Skeletal muscle cell (primary cell): ENCODE data around the gene SH3BP5L.

Source experiments
- DNase-seq: peaks from one replicate; pipeline ENCODE4 v3.0.0-alpha.2; 2010; ENCODE audit warnings: low read depth
- H3K4me3 ChIP-seq: 2 replicates; pipeline ENCODE4 v1.5.1; 2011; ENCODE audit warnings: low read depth, mild to moderate bottlenecking, control low read depth, low read length, moderate library complexity

Gene SH3BP5L

DNA sequence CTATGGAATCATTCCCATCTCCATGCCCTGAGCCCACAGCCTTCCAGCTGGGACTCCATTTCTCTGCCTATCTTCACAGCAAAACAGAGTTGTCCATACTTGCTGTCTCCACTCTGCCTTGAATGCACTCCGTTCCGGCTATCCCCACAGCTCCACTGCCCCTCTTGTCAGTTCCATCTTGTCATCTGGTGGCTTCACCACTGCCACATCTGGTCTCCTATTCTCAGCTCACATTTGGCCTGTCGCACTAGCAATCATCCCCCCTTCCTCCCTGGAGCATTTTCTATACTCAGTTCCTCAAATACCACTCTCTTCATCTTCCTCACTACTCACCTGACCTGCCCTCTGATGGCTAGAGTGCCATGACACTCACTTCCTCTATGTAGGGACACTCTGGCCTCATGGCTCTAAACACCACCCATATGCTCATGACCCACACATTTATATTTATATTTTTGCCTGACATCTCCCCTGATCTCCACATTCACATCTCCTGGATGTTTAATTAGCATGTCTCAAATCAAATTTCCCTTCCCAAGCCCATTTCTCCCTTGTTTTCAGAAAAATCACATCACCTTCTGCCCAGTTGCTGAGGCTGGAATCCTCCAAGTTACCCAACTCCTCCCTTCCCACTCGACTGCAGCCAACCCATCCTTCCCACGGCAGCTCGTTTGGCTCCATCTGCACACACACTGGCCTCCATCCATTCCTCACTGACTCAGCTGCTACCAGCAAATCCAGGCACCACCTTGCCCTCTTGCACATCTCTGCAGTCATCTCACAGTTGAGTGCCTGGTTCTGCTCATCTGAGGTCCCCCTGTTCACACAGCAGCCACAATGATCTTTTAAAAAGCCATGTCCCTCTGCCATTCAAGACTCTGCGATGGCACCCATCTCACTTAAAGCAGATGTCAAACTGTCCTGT is 27.0 kb upstream of the SH3BP5L start:
- peak; percentile 30 for DNase-seq
- H3K4me3 ChIP-seq, result no peak overlapping the region

DNA sequence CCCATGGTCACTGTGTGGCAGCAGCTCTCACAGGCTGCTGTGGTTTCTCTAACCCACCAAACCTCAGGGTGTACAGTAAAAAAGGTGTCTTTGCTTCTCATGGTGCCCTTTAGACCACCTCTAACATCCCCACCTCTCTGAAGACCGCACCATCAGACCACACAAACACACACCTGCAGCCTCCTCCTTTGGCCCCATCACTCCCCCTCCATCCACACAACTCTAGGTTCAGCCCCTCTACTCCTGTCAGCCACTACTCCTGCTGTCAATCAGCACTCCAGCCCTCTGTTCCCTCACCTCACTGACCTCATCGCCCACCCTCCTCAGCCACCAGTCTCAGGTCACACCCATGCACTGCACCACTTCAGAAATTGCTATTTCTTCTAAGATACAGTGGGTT is 25.7 kb upstream of the SH3BP5L start:
- no peak overlapping the region for H3K4me3 ChIP-seq
- DNase-seq, result no peak

DNA sequence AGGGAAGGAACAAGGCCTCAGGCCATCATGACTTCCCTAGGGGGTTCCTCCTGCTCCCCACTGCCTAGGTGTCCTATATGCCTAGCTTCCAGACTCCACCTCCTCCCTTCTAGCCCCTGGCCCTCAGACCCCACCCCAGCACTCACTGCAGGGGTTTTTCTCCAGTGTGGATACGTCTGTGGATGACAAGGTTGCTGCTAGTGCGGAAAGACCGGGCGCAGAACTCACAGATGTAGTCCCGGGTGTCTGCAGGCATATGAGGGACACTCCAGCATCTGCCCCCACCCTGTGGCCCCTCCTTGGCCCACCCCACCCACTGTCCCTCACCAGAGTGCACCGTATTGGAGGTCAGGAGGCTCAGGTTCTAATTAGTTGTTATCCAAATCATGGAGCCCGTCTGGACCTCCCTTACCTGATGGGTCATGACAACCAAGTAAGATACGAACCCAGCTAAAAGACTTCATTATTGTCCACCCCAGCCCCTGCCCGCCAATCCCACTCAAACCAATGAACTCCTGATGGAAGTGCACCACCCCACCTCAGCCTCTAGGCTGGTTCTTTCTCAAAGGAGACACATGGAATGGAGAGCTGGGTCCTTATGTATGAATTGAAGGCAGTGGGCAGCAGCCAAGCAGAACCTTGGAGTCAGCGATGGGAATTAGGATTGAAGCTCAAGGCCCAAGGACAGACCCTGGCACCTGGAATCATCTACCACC is 25.0 kb upstream of the SH3BP5L start:
- no peak overlapping the region for H3K4me3 ChIP-seq
- no peak for DNase-seq

DNA sequence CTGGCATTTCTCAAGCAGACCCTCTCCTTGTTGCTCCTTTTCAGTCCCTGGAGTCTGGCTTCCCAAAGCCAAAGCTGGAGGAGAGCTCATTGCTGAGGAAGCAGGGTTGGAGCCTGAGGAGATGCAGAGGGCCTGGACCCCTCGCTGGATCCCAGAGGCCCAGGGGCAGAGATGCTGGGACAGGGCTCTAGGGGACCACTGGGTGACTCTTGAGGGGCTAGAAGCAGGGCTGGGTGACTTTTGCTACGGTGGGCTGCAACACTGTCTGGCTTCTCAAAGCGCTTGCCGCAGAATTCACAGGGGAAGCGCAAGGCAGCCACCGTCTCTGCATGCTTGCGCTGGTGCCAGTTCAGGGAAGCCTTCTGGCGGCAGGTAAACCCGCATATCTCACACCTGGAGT is 24.4 kb upstream of the SH3BP5L start:
- no peak for DNase-seq

DNA sequence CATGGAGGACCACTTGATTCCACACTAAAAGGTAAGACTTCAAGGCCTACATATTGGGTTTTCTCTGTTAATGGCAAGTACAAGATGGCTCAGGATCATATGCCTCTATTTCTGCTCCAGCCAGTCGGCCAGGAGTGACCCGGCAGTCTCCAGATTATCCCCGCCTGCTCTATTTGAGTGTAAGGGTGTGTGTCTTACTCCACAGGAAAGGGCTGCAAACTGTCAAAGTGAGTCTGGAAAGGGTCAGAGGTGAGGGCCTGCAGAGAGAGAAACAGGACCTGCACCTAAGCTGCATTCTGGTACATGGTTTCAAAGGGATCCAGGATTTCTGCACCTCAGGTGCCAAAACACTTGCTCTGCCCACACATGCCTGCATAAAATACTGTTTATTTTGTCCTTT is 23.9 kb upstream of the SH3BP5L start:
- no peak for DNase-seq
- H3K4me3 ChIP-seq, result no peak overlapping the region

More for the DNA sequence above, 24.4 kb upstream of the SH3BP5L start:
- H3K4me3 ChIP-seq, result no peak overlapping the region

DNA sequence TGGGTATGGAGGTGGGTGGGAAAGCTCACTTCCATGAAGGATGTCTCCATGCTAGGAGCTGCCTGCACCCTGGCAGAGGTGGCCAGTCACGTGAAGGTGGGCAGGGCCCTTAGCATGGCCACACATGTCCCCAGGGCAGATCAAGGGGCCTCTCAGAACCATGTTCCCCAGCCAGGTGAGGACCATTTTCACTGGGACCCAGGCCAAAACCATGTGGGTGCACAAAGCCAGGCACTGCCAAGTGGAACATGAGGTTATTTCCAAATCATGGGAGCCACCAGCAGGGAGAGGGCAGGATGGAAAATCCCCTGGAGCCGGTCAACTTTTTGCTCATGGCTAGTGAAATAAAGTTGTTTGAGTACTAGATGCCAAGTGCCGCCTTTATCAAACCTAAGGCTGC is 23.4 kb upstream of the SH3BP5L start:
- DNase-seq, result no peak
- no peak overlapping the region for H3K4me3 ChIP-seq

DNA sequence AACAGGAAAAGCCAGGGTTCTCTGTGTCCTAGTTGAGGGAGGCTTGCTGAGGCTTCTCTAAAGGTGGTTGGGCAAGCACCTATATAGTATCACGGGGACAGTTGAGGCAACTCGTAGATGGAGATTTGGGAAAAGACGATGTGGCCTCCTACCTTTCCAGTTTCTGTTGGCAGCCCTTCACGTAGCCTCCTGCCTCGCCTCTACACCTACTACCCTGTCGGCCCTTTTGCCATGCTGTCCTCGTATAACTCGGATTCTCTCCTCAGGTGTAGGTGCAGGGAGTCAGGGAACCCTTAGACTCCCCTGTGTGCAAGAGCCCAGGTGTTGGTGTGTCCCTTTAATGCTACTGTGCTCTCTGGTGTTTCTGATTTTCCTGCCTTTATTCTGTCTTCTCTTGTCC is 22.9 kb upstream of the SH3BP5L start:
- H3K4me3 ChIP-seq, result no peak overlapping the region
- DNase-seq, result no peak

DNA sequence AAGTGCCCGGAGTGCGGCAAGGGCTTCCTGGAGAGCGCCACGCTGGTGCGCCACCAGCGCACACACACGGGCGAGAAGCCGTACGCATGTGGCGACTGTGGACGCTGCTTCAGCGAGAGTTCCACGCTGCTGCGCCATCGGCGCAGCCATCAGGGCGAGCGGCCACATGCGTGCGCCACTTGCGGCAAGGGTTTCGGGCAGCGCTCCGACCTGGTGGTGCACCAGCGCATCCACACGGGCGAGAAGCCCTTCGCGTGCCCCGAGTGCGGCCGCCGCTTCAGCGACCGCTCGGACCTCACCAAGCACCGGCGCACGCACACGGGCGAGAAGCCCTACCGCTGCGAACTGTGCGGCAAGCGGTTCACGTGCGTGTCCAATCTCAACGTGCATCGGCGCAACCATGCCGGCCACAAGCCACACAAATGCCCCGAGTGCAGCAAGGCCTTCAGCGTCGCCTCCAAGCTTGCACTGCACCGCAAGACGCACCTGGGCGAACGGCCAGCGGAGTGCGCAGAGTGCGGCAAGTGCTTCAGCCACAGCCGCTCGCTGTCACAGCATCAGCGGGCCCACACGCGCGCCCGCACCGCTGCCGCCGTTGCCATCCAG is 22.3 kb upstream of the SH3BP5L start:
- DNase-seq, result no peak
- H3K4me3 ChIP-seq, result no peak overlapping the region

DNA sequence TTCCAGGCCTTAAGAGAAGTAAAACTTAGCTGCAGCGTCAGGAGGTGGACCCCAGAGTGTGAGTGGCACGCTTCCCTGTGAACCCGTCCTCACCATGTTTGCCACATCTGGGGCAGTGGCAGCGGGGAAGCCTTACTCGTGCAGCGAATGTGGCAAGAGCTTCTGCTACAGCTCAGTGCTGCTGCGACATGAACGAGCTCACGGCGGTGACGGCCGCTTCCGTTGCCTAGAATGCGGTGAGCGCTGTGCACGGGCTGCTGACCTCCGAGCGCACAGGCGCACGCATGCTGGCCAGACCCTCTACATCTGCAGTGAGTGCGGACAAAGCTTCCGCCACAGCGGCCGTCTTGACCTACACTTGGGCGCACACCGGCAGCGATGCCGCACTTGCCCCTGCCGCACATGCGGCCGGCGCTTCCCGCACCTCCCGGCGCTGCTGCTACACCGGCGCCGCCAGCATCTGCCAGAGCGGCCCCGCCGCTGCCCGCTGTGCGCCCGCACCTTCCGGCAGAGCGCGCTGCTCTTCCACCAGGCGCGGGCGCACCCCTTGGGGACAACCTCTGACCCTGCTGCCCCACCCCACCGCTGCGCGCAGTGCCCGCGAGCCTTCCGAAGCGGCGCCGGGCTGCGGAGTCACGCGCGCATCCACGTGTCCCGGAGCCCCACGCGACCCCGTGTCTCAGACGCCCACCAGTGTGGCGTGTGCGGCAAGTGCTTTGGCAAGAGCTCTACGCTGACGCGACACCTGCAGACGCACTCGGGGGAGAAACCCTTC is 21.7 kb upstream of the SH3BP5L start:
- DNase-seq, result no peak
- no peak overlapping the region for H3K4me3 ChIP-seq

DNA sequence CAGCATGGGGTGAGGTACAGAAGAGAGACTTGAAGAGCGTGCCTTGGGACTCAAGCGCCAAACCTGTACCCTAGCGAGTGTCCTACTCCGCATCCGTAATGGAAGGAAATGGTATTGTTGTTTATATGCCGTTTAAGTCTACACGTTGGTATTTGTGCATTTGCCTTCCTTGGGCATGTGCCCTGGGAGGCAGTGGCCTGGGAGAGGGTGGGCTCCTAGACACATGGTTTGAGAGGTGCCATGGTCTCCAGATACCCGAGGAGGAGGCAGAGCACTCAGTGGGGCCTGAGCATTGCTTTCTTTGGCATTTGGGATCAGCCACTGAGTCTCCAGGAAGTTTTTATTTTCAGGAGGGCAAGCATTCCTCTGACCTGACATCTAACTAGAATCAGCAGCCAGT is 18.8 kb upstream of the SH3BP5L start:
- DNase-seq, result no peak
- no peak overlapping the region for H3K4me3 ChIP-seq

DNA sequence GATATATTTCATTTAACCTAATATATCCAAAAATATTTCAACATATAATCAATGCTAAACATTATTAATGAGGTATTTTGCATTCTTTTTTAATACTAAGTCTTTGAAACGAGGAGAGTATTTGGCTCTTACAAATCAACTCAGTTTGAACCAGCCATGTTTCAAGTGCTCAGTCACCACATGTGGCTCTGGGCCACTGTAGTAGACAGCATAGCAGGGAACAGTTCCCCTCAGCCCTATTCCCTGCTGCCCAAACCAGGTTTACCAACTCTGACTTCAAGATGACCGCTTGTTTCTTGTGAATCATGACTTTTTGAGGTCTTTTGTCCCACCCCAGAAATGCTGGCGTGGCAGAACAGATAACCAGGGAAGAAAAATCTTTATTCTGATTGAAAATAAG is 18.0 kb upstream of the SH3BP5L start:
- DNase-seq, result no peak
- H3K4me3 ChIP-seq, result no peak overlapping the region

DNA sequence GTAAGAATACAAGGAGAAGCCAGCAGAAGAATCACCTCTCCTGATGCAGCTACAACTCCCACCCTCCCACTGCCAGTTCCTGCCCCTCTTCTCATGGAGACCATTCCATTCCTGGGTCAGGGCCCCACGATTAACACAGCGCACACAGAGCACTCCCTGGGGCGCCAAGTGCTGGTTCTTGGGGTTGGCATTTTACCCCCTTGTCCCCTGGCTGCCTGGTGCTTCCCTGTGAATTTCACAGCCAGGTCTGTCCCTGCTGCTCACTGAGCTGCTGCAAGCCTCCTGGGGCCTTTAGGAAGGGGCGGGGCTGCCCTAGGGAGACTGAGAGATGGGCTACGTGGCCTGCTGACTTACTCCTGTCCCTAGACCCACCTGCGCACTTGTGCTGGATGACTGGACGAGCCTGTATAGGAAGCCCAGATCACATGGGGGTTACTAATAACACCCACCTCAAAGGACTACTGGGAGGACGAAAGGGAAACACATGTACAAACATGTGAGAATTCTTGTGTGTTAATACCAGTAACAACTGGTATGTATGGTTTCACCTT is 17.1 kb upstream of the SH3BP5L start:
- no peak for DNase-seq
- no peak overlapping the region for H3K4me3 ChIP-seq

DNA sequence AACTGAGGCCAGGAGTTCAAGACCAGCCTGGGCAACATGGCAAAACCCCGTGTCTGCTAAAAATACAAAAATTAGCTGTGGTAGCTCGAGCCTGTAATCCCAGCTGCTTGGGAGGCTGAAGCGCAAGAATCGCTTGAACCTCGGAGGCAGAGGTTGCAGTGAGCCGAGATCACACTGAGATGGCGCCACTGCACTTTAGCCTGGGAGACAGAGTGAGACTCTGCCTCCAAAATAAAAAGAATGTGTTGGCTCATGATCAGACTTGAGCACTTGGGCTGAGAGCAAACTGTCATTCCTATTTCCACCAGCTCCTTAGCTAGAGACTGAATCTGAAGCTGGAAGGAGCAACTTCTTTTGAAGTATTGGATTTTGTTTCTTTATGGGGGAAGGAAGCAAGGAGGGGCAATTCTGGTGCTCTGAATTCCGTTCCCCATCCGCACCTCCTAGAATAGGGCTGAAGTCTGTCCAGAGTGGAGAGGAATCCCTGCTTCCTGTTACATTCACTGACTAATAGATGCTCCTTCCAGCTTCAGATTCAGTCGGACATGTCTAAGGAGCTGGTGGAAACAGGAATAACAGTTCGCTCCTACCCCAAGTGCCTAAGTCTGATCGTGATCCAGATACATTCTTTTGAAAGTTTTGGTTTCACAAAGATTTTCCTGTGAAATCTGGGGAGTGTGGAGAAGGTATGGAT is 16.1 kb upstream of the SH3BP5L start:
- H3K4me3 ChIP-seq, result no peak overlapping the region
- DNase-seq, result no peak

DNA sequence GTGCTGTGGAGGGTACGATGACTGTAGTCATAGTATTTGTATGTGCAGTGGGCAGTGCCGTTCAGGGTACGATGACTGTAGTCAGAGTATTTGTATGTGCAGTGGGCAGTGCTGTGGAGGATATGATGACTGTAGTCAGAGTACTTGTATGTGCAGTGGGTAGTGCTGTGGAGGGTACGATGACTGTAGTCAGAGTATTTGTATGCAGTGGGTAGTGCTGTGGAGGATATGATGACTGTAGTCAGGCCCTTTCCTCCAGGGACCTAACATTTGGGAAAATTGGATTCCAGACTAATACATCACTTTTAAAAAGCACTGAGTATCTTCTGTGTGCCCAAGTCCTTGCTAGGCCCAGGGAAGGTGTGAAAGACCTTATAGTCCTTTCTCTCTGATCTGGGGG is 15.2 kb upstream of the SH3BP5L start:
- H3K4me3 ChIP-seq, result no peak overlapping the region
- DNase-seq, result no peak

DNA sequence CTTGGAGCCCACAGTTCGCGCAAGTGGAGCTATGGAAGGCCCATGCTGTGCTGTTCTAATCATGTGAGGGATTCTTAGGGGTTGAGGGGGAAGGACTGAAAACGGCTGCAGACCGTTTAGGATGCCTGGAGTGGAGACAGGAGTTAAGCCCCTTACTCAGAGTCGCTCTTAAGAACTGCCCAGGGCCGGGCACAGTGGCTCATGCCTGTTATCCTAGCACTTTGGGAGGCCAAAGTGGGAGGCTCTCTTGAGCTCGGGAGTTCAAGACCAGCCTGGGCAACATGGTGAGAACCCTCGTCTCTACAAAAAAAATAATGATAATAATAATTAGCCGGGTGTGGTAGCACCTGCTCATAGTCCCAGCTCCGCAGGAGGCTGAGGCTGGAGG is 13.4 kb upstream of the SH3BP5L start:
- no peak for DNase-seq
- peak overlapping the region; percentile 85 for H3K4me3 ChIP-seq

DNA sequence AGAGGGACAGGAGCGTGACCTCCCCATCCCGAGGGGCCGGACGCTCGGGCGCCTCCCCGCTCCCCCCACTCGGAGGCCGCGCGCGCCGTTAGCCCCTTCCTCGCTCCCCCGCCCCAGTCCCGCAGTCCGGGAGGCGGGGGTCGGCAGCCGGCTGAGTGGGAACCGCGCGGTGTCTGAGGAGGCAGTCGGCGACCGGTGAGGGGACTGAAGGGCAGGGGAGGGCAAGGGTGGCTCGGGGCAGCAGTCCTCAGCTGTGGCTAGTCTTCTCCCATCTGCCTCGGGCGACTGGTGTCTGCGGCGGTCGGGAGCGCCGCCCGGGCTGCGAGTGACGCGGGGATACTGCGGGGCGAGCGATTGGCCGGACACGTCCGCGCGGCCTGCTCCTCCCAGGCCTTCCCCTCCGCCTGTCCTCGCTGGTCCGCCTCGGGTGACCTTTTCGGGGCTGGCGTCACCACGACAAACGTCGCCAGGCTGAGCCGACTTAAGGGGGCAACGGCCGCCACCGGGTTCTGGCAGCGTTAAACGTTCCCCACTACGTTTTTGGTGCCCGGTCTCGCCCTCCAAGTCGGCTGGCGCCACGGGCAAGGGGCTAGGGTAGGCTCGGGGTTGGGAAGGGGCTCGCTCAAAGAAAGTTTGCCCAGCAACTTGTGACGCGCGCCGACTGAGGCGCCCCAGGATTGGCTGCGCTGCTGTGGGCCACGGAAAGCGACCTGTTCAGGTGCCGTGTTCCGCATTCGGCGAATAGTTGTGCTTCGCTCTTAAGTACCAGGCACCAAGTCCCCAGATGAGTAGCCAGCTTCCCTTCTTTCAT is 12.8 kb upstream of the SH3BP5L start:
- DNase-seq, result no peak
- peak overlapping the region; percentile 85 for H3K4me3 ChIP-seq

DNA sequence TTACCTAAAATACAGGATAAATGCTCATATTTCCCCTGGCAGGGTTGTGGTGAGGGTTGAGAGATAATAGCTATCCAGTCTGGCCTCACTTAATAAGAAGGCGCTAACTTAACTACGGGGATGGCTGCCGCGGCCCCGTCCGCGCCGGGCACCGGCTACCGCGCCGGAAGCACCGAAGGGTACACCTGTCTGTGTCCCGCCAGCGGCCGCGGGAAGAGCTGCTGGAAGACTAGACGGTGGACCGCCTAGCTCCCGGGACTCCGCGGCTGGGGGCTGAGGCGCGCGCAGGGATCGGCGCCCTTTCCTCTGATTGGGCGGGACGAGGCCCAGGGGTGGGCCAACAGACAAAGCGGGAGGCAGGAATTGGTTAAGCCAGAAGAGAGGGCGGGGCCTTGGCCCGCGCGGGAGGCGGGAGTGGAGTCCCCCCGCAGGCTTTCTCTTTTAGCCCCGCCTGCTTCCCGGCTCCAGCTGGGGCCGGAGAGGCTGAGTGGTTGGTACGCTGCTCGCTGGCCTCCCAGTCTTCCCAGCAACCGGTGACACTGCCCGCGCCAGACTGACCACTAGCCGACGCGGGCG is 12.2 kb upstream of the SH3BP5L start, which contains the start of gene ZNF672:
TSS of gene ZNF672 (plus strand) at position 444 of the 576 bp plus-strand sequence. CDS start 9,051 bp downstream, outside the sequence.
- peak; percentile 91 for DNase-seq

More for the DNA sequence above, 12.2 kb upstream of the SH3BP5L start, which contains the start of gene ZNF672:
- peak within 1 kb of the TSS; percentile 85 for H3K4me3 ChIP-seq
